Stimulated activated CD8-positive, alpha-beta memory T cell treated with anti-CD3 and anti-CD28 coated beads, Interleukin-15, amount 100 ng/mL, for 48 hours (primary cell): ENCODE measurements around the gene OR6F1.
"Not testable (repeated sequence)": the region's sequence is repeated elsewhere in the genome, so short reads cannot be mapped to it uniquely, and the experiment has no call there.

Source experiments
- DNase-seq, 2 donors: peaks; one replicate each; pipeline ENCODE4 v3.0.0-alpha.2; 2020; ENCODE audit warnings: low read depth in 2 of 2

The OR6F1 gene

GRCh38 chr1:247716546-247716945, at the start of gene OR6F1:
OR6F1 (minus strand) TSS chr1:247716646; CDS start chr1:247712755, 3,891 bp downstream.
- DNase-seq: no peak

- DNase-seq: no peak
Observed at GRCh38 chr1:247760456-247760855, 44.0 kb upstream of the OR6F1 start, which contains the start of gene OR1C1. OR1C1 (minus strand) TSS chr1:247760556; CDS start chr1:247758406, 2,150 bp downstream.

- DNase-seq: not testable (repeated sequence)
Observed at GRCh38 chr1:247754311-247754710, 37.9 kb upstream of the OR6F1 start.

- DNase-seq: no peak
Observed at GRCh38 chr1:247749870-247750269, 33.4 kb upstream of the OR6F1 start.

GRCh38 chr1:247748041-247748440, 31.6 kb upstream of the OR6F1 start, which contains the start of gene OR14A2:
OR14A2 (minus strand) TSS chr1:247748141.
- no peak for DNase-seq

GRCh38 chr1:247747616-247748015, 31.2 kb upstream of the OR6F1 start:
- DNase-seq: no peak

GRCh38 chr1:247746391-247746935, 30.0 kb upstream of the OR6F1 start:
- DNase-seq: no peak

GRCh38 chr1:247742215-247742760, 25.8 kb upstream of the OR6F1 start:
- not testable (repeated sequence) for DNase-seq

GRCh38 chr1:247741756-247742155, 25.3 kb upstream of the OR6F1 start:
- DNase-seq: no peak

GRCh38 chr1:247740721-247741120, 24.3 kb upstream of the OR6F1 start:
- DNase-seq: no peak

- no peak for DNase-seq
Observed at GRCh38 chr1:247738315-247738714, 21.9 kb upstream of the OR6F1 start, which contains the start of gene OR14K1. OR14K1 (plus strand) TSS chr1:247738615; CDS start chr1:247738615, 0 bp downstream.

GRCh38 chr1:247721222-247721621, 4.8 kb upstream of the OR6F1 start:
- DNase-seq: no peak

GRCh38 chr1:247713753-247714152, 2.7 kb downstream of the OR6F1 start:
- DNase-seq: no peak

GRCh38 chr1:247710681-247711080, 5.8 kb downstream of the OR6F1 start:
- not testable (repeated sequence) for DNase-seq

- no peak for DNase-seq
Observed at GRCh38 chr1:247701338-247701737, 15.1 kb downstream of the OR6F1 start.

- no peak for DNase-seq
Observed at GRCh38 chr1:247681288-247681897, 35.1 kb downstream of the OR6F1 start.

- no peak for DNase-seq
Observed at GRCh38 chr1:247680171-247680570, 36.3 kb downstream of the OR6F1 start.

- no peak for DNase-seq
Observed at GRCh38 chr1:247679639-247680038, 36.8 kb downstream of the OR6F1 start, which contains the start of gene OR13G1. OR13G1 (minus strand) TSS chr1:247679739; CDS start chr1:247673041, 6,698 bp downstream.

GRCh38 chr1:247669225-247669624, 47.2 kb downstream of the OR6F1 start:
- no peak for DNase-seq
